Natural killer cell (primary cell): ENCODE measurements around the gene CDH23. TPM values are rescaled to one million over a fixed set of nuclear protein-coding genes. Genes with fewer than 3 reads are reported as not detected.

Experiments
- ATAC-seq, 3 donors: fragments of 150-1000 bp in 2 of 3; fragments of 200-7000 bp in 1 of 3; cut with Tn5 transposase; 1 replicate in 1 of 3; 2 replicates in 2 of 3; pipeline ENCODE4 v1.10.0; 2021; ENCODE audit warnings: mild to moderate bottlenecking in 2 of 3, moderate library complexity in 2 of 3
- DNase-seq, 2 donors: peaks; one replicate each; pipeline versions ENCODE4 v3.0.0 to v3.0.0-alpha.2; 2013 to 2021; ENCODE audit warnings: mixed read lengths in 1 of 2
- H3K27ac ChIP-seq: one replicate; pipeline ENCODE4 v1.5.1; 2013; ENCODE audit warnings: mild to moderate bottlenecking, low read length
- H3K27me3 ChIP-seq: one replicate; pipeline ENCODE4 v1.6.1; 2013; ENCODE audit warnings: low read length; ENCODE audit not compliant: control insufficient read depth, insufficient read depth
- H3K36me3 ChIP-seq: one replicate; pipeline ENCODE4 v1.6.1; 2013; ENCODE audit warnings: low read length; ENCODE audit not compliant: control insufficient read depth, insufficient read depth
- H3K4me1 ChIP-seq: one replicate; pipeline ENCODE4 v1.6.1; 2013; ENCODE audit warnings: low read length; ENCODE audit not compliant: control insufficient read depth, insufficient read depth
- H3K4me3 ChIP-seq: one replicate; pipeline ENCODE4 v1.5.1; 2013; ENCODE audit warnings: low read length
- H3K9me3 ChIP-seq: one replicate; pipeline ENCODE4 v1.6.1; 2013; ENCODE audit warnings: low read length; ENCODE audit not compliant: control insufficient read depth, insufficient read depth
- H3K27ac Mint-ChIP-seq, 2 donors: one replicate each; pipeline ENCODE4 v1.8.0; 2022; ENCODE audit warnings: mild to moderate bottlenecking in 2 of 2, mixed read lengths in 2 of 2, moderate library complexity in 1 of 2
- H3K27me3 Mint-ChIP-seq, 2 donors: one replicate each; pipeline ENCODE4 v1.8.0; 2022; ENCODE audit warnings: low read depth in 2 of 2, mixed read lengths in 2 of 2
- H3K36me3 Mint-ChIP-seq: one replicate; pipeline ENCODE4 v1.8.0; 2022; ENCODE audit warnings: mixed read lengths
- H3K4me1 Mint-ChIP-seq, 2 donors: one replicate each; pipeline ENCODE4 v1.8.0; 2022; ENCODE audit warnings: mixed read lengths in 2 of 2
- H3K4me3 Mint-ChIP-seq: one replicate; pipeline ENCODE4 v1.8.0; 2022; ENCODE audit warnings: mild to moderate bottlenecking, moderate library complexity, mixed read lengths
- H3K9me3 Mint-ChIP-seq, 2 donors: one replicate each; pipeline ENCODE4 v1.8.0; 2022; ENCODE audit warnings: mixed read lengths in 2 of 2
- WGBS: methylation state at CpG from one replicate; pipeline ENCODE4 v1.1.7; 2013; ENCODE audit warnings: missing lambda C conversion rate; ENCODE audit not compliant: insufficient coverage; 5-methylcytosine and 5-hydroxymethylcytosine counted together
- intact Hi-C: fragments of 100-400 bp; cut with micrococcal nuclease; formaldehyde crosslinking; loops from one replicate; pipeline ENCODE4 v1.14.2; 2022
- total RNA-seq, 4 donors: library from RNA; stranded (reverse); fragments of 120-200 nt in 1 of 4; gene quantifications; one replicate each; pipeline versions ENCODE4 v1.2.3 to v1.2.4, GENCODE V29; 2013 to 2022
- TF ChIP-seq, protein P1 (sequence below): fragments of 200-600 bp; IDR thresholded peaks from one replicate; pipeline ENCODE4 v1.8.0; 2022; ENCODE audit warnings: antibody characterized with exemption

Gene CDH23
- total RNA-seq, 3 donors from 2014 or later (not counting 1 experiment from before 2014, with no cell fraction given), result 1.2 to 6.0 (median 4.3) TPM

DNA sequence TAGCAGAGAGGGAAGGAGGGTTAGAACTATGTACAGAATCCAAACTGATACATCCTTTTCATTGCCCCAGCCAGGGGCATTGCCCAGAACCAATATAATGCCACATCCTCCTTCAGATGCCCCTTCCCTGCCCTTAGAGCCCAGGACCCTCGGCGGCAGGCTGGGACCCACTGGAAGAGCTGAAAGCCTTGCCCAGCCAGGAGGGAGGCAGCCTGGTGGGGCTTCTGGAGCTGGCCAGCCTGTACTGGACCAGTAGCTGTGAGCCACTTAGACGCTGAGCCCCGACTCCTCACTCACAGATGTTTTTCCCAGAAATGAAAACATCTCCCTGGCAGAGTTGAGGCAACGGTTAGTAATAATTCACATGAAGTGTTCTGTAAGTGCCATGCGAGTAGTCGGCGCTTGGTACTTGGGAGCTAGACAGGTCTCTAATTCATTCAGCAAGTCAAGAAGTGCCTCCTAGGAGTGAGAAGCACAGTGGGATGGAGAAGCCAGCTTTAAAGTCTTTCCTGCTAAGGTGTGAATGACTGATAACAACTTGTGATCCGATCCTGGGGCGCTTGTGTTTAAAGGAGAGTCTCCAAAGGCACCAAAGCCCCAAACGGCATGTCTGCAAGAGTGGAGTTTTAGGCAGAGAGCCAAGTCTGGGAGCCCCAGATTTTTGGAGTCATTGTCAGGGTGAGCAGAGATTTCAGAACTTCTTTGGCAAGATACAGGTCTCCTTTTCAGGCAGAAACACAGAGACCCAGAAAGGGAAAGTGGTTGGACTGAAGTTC, 366.8 kb downstream of the CDH23 start:
- Histone ChIP-seq H3K4me3 (no peak overlapping the region), H3K27ac (no peak overlapping the region), H3K36me3 (peaks cover 67% of the 10 kb centered on the region), H3K9me3 (no peaks in the 10 kb centered on the region), H3K4me1 (peaks cover 83% of the 10 kb centered on the region), H3K27me3 (no peaks in the 10 kb centered on the region)
- H3K4me1 Mint-ChIP-seq, result peaks cover 78 to 81% of the 10 kb centered on the region in 2 donors
- H3K4me3 Mint-ChIP-seq, result peak overlapping the region; percentile 28
- intact Hi-C loops, result no loop called here
- H3K27ac Mint-ChIP-seq, result peak overlapping the region; percentile 98
- H3K27me3 Mint-ChIP-seq, result no peaks in the 10 kb centered on the region
- no peaks in the 10 kb centered on the region for H3K9me3 Mint-ChIP-seq
- WGBS, result 78% methylated on average over 11 of the region's 11 CpGs
- TF ChIP-seq, protein P1, sequence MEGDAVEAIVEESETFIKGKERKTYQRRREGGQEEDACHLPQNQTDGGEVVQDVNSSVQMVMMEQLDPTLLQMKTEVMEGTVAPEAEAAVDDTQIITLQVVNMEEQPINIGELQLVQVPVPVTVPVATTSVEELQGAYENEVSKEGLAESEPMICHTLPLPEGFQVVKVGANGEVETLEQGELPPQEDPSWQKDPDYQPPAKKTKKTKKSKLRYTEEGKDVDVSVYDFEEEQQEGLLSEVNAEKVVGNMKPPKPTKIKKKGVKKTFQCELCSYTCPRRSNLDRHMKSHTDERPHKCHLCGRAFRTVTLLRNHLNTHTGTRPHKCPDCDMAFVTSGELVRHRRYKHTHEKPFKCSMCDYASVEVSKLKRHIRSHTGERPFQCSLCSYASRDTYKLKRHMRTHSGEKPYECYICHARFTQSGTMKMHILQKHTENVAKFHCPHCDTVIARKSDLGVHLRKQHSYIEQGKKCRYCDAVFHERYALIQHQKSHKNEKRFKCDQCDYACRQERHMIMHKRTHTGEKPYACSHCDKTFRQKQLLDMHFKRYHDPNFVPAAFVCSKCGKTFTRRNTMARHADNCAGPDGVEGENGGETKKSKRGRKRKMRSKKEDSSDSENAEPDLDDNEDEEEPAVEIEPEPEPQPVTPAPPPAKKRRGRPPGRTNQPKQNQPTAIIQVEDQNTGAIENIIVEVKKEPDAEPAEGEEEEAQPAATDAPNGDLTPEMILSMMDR, result no peak
- DNase-seq, result peak in 1 of 2 donors; percentile 5
- no peaks in the 10 kb centered on the region for H3K36me3 Mint-ChIP-seq
- no peak for ATAC-seq

DNA sequence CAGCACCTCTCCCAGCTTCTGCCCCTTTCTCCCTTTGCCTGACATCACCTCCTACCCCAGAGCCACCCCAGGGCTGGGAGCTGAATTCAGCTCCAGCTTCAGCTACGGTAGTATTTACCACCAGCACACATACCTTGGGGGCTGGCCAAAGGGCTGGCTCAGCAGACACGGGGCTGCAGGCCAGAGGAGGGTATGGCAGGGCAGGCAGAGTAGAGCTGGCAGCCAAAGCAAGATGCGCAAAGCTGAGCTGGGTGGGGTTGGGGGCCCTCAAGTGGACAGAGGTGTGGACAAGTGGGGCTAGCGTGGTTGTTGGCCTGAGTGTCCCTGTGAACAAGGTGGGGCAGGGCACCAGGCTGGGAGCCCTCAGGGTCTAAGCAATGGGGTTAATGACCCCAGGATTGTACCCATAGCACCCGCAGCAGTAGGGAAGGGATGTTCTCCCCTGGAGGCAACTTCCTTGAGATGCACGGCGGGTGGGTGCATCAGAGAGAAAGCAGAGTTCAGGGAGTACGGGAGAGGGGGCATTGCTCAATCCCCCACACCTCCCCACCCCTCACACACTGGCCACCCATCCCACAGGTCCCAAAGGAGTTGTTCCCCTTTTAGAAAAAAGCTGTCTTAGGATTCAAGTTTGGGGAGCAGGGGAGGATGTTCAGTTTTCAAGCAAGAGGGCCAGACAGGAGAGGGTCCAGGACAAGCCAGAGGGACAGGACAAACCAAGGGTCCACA, 368.6 kb downstream of the CDH23 start:
- peak overlapping the region; percentile 98 for H3K27ac Mint-ChIP-seq
- WGBS, result 80% methylated on average over 8 of the region's 8 CpGs
- TF ChIP-seq, protein P1, result no peak
- H3K4me3 Mint-ChIP-seq, result peak overlapping the region; percentile 52
- intact Hi-C loops, result no loop called here
- H3K27me3 ChIP-seq, result no peaks in the 10 kb centered on the region
- DNase-seq (no peak), ATAC-seq (no peak)
- H3K9me3 ChIP-seq, result no peaks in the 10 kb centered on the region
- H3K4me1 Mint-ChIP-seq, result peaks cover 91 to 93% of the 10 kb centered on the region in 2 donors
- peaks cover 66% of the 10 kb centered on the region for H3K36me3 ChIP-seq
- H3K36me3 Mint-ChIP-seq, result no peaks in the 10 kb centered on the region
- no peak overlapping the region for H3K4me3 ChIP-seq
- H3K27ac ChIP-seq, result peak overlapping the region; percentile 37
- no peaks in the 10 kb centered on the region for H3K27me3 Mint-ChIP-seq
- H3K9me3 Mint-ChIP-seq, result no peaks in the 10 kb centered on the region
- H3K4me1 ChIP-seq, result peaks cover 93% of the 10 kb centered on the region

GRCh38 chr10:71765906-71766716, 369.4 kb downstream of the CDH23 start:
- intact Hi-C loops, result no loop called here
- H3K27ac Mint-ChIP-seq, result peak overlapping the region; percentile 98
- H3K27ac ChIP-seq, result peak overlapping the region; percentile 96
- H3K27me3 ChIP-seq, result no peaks in the 10 kb centered on the region
- ATAC-seq, result no peak
- peaks cover 85 to 93% of the 10 kb centered on the region in 2 donors for H3K4me1 Mint-ChIP-seq
- H3K9me3 ChIP-seq, result no peaks in the 10 kb centered on the region
- WGBS, result 95% methylated on average over 22 of the region's 22 CpGs
- no peaks in the 10 kb centered on the region for H3K27me3 Mint-ChIP-seq
- TF ChIP-seq, protein P1, result no peak
- peaks cover 62% of the 10 kb centered on the region for H3K36me3 ChIP-seq
- no peak overlapping the region for H3K4me3 ChIP-seq
- H3K4me1 ChIP-seq, result peaks cover 93% of the 10 kb centered on the region
- DNase-seq, result no peak
- H3K4me3 Mint-ChIP-seq, result peak overlapping the region; percentile 89
- H3K36me3 Mint-ChIP-seq, result no peaks in the 10 kb centered on the region
- H3K9me3 Mint-ChIP-seq, result no peaks in the 10 kb centered on the region
